Measurements from ENCODE around the gene ARVCF. TPM values are rescaled to one million over a fixed set of nuclear protein-coding genes. Genes with fewer than 3 reads are reported as not detected.
A peak's percentile ranks its signal among the peaks of the same experiment; 100 is the strongest.

Gene ARVCF
- total and polyA plus RNA-seq, 2 of the 8 experiments (the other 6 are each of a cell fraction or from before 2014, with no cell fraction given): 31.0 to 43.2 TPM

DNA sequence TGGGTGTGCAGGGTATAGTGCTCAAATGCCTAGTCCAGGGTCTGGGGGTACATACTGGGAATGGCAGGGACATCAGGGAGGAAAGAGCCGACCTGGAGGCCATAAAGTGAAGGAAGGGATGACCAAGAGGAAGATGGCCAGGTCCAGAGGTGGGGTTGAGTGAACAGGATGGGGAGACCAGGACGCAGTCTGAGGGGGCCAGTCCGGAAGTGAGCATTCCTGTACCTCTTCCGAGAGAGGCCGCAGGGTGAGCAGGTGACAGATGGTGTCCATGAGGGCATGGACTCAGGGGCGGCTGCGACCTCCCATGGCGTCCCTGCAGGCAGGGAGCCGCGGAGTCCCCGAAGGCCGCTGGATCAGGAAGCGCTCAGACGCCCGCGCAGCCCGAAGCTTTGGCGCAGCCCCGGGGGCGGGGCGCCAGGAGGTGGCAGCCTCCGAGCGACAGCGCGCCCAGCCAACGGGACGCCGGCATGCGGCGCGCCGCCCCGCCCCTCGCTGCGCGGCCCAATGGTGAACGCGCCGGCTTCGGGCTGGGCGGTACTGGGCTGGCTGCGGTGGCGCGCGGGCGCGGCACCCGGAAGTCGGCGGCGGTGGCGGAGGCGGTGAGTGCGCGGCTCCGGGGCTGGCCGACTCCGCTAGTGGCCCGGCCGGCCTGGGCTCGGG, 4.0 kb upstream of the ARVCF start, which contains the start of gene TANGO2 (continued):
- TF ChIP-seq RNF2 (IDR thresholded peaks at IDR 0.05; ENCODE audit: borderline replicate concordance, low read depth, low read length, missing control alignments, poor library complexity, severe bottlenecking): no peak
- peak; percentile 51 for TF ChIP-seq KDM4A (IDR thresholded peaks at IDR 0.05; ENCODE audit: low read depth, low read length, severe bottlenecking)
- TF ChIP-seq KDM5A (IDR thresholded peaks at IDR 0.05; ENCODE audit: low read length): no peak
- TF ChIP-seq EZH2 (IDR thresholded peaks at IDR 0.05; ENCODE audit: low read depth, low read length, severe bottlenecking): no peak
- TF ChIP-seq POLR2A (IDR thresholded peaks at IDR 0.05; ENCODE audit: control extremely low read depth in 1 of 2, low read depth in 2 of 2, low read length in 2 of 2): peak in 1 of 2 experiments; percentile 60; a peak in 1 of 3 replicates
- TF ChIP-seq HDAC6 (IDR thresholded peaks at IDR 0.05; ENCODE audit: low read depth, low read length): no peak
- no peak for TF ChIP-seq MAFK (IDR thresholded peaks at IDR 0.05; ENCODE audit: low read depth, low read length)
- no peak for TF ChIP-seq BCL11A (IDR thresholded peaks at IDR 0.05; ENCODE audit: low read depth in 2 of 2, low read length in 2 of 2)
- TF ChIP-seq SP1 (IDR thresholded peaks at IDR 0.05; ENCODE audit: low read depth, low read length): peak; percentile 91; the same call in 1 of the 2 replicates
- TF ChIP-seq SIN3A (conservative IDR thresholded peaks at IDR 0.05 in 1 of 2, IDR thresholded peaks at IDR 0.05 in 1 of 2; ENCODE audit: low read depth in 1 of 2, low read length in 2 of 2): no peak
- TF ChIP-seq CHD1 (IDR thresholded peaks at IDR 0.05; ENCODE audit: low read depth, low read length): no peak
- TF ChIP-seq, protein P1, sequence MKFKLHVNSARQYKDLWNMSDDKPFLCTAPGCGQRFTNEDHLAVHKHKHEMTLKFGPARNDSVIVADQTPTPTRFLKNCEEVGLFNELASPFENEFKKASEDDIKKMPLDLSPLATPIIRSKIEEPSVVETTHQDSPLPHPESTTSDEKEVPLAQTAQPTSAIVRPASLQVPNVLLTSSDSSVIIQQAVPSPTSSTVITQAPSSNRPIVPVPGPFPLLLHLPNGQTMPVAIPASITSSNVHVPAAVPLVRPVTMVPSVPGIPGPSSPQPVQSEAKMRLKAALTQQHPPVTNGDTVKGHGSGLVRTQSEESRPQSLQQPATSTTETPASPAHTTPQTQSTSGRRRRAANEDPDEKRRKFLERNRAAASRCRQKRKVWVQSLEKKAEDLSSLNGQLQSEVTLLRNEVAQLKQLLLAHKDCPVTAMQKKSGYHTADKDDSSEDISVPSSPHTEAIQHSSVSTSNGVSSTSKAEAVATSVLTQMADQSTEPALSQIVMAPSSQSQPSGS (IDR thresholded peaks at IDR 0.05; ENCODE audit: low read length): no peak
- no peak for TF ChIP-seq GABPA (IDR thresholded peaks at IDR 0.05; ENCODE audit: borderline replicate concordance, insufficient read depth, low read length)
- no peak for TF ChIP-seq RFX5 (IDR thresholded peaks at IDR 0.05; ENCODE audit: borderline replicate concordance, low read depth, low read length)
- TF ChIP-seq, protein P2, sequence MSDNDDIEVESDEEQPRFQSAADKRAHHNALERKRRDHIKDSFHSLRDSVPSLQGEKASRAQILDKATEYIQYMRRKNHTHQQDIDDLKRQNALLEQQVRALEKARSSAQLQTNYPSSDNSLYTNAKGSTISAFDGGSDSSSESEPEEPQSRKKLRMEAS (IDR thresholded peaks at IDR 0.05): no peak
- TF ChIP-seq SUZ12 (IDR thresholded peaks at IDR 0.05; ENCODE audit: low read length): no peak
- peak; percentile 58; the same call in 1 of the 2 replicates for TF ChIP-seq FOSL1 (IDR thresholded peaks at IDR 0.05; ENCODE audit: insufficient read depth, low read depth, low read length)
- TF ChIP-seq EP300 (IDR thresholded peaks at IDR 0.05; ENCODE audit: borderline replicate concordance in 1 of 2, low read depth in 2 of 2, low read length in 2 of 2): no peak
- no peak for TF ChIP-seq JUN (IDR thresholded peaks at IDR 0.05; ENCODE audit: low read depth, low read length)
- no peak for TF ChIP-seq ZNF274 (IDR thresholded peaks at IDR 0.05; ENCODE audit: borderline replicate concordance, extremely low read depth, low read length)
- no peak for TF ChIP-seq GTF2F1 (IDR thresholded peaks at IDR 0.05; ENCODE audit: borderline replicate concordance, low read depth, low read length)
- TF ChIP-seq CBX8 (IDR thresholded peaks at IDR 0.05; ENCODE audit: borderline replicate concordance, low read depth, low read length): no peak
